DOHH2 (cell line): ENCODE data around the gene SLC25A33.

Experiments used
- CTCF ChIP-seq: fragments of 200-600 bp; sonication (generic); IDR thresholded peaks from one replicate; pipeline ENCODE4 v1.5.1; 2014; ENCODE audit warnings: antibody characterized with exemption, mild to moderate bottlenecking, low read depth, low read length; ENCODE audit not compliant: poor library complexity, severe bottlenecking
- EZH2phosphoT487 ChIP-seq: fragments of 200-600 bp; sonication (generic); IDR thresholded peaks from 2 replicates; pipeline ENCODE4 v1.6.1; 2017; ENCODE audit warnings: borderline replicate concordance, mild to moderate bottlenecking, antibody characterized with exemption, low read length, moderate library complexity, mixed read lengths

- no peak for TF ChIP-seq CTCF
- TF ChIP-seq EZH2phosphoT487: no peak
These were observed 79.8 kb downstream of the SLC25A33 start for GRCh38 chr1:9618909-9619679.
